Measurements from ENCODE around the gene LCA5.

The LCA5 gene

DNA sequence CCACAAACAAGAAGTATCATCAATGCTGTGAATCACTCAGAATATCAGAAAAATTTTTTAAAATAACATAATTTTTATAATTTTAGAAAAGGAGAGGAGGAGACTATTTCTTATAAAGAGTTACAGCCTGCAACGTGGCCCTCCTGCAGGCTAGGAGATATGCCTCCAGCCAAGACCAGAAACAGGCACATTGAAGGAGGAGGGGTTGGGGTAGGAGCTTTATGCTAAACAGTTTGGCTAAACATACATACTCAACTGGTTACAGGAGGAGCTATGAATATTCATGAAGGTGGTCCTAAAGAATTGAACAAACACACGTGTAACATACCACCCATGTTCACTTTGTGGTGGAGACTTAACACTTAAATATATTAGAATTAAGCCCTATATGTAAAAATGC is 14.2 kb upstream of the LCA5 start:
- TF ChIP-seq CTCF (IDR thresholded peaks at IDR 0.05; ENCODE audit: extremely low read depth, insufficient read depth, missing control alignments) = no peak
- in situ Hi-C loops (cut with MboI; ENCODE audit: low pct_unique_long_range_greater_than_20kb, low sequenced_read_pairs, unreplicated experiment) = no loop called here
- no peak for DNase-seq (ENCODE audit: low spot score)

GRCh38 chr6:79548304-79548703 is 11.1 kb upstream of the LCA5 start:
- in situ Hi-C loops (cut with MboI; ENCODE audit: low pct_unique_long_range_greater_than_20kb, low sequenced_read_pairs, unreplicated experiment) = no loop called here
- TF ChIP-seq CTCF (IDR thresholded peaks at IDR 0.05; ENCODE audit: extremely low read depth, insufficient read depth, missing control alignments) = no peak
- no peak for DNase-seq (ENCODE audit: low spot score)

DNA sequence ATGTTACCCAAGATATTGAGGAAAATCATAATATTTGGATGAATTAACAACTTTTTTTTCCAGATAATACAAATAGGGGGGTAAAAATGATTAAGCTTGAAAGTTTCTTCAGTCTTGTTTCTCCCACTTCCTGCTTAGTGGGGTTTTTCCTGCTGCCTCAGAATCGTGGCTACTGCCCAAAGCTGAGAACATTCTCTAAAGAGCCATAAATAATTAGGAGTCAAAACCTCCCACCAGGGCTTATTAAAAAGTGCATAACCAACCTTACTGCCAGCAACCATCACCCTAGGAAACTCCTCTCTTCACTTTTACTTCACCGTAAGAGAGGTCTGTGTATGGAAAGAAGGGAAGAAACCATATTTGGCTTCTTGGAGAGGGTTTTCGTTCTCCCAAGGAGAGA is 9.0 kb upstream of the LCA5 start:
- TF ChIP-seq CTCF (IDR thresholded peaks at IDR 0.05; ENCODE audit: extremely low read depth, insufficient read depth, missing control alignments) = no peak
- in situ Hi-C loops (cut with MboI; ENCODE audit: low pct_unique_long_range_greater_than_20kb, low sequenced_read_pairs, unreplicated experiment) = no loop called here
- DNase-seq (ENCODE audit: low spot score) = no peak

DNA sequence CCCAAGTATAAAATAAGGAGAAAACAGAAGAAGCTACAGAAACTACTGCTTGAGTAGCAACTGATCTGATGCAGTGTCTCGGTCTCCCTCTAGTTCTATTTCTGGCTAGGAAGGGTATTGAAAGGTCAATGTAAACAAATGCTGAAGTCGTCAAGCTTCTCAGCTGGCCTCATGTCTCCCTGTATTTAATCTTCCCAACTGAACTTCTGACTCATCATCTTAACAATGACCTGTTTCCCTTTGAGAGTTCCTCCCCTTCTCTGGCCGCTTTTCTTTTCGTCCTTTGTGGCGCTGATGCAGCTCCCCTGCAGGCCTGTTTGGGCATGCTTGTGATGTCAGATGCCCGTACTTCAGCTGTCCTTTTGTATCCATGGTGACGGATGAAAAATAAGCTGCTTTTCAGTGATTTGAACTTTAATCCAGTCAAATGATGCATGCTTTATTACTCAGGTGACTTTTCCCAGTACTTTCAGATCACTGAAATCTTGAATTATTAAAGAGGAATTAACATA is 7.8 kb upstream of the LCA5 start:
- peak; percentile 75 for DNase-seq (ENCODE audit: low spot score)
- TF ChIP-seq CTCF (IDR thresholded peaks at IDR 0.05; ENCODE audit: extremely low read depth, insufficient read depth, missing control alignments) = peak; percentile 48
- in situ Hi-C loops (cut with MboI; ENCODE audit: low pct_unique_long_range_greater_than_20kb, low sequenced_read_pairs, unreplicated experiment) = no loop called here

DNA sequence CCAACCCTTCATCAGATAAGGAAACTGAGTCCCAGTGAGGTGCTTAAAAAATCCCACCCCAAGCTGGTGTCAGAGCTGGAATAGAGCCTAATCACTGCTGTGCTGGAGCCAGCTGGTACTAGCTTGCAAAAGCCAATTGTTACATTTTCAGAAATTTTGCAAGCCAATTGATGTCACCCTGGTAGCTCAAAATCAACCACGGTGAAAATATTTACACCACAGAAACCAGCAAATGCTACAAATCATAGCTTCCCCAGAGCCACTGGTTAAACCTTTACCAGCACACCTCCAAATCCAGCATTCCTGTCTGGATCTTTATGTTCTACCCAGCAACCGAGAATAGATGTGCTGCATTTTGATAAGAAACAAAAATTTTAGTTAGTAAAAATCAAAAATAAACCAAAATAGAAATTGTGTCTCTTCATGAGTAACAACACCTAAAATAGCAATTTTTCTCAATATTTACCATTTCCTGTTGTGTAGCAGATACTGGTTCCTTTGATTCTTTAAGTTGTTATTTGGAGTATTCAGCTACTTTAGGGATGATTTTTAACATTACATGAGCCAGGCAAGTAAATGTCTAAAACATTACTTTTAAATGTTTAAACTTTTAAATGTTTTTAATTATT is 7.2 kb upstream of the LCA5 start:
- no peak for TF ChIP-seq CTCF (IDR thresholded peaks at IDR 0.05; ENCODE audit: extremely low read depth, insufficient read depth, missing control alignments)
- in situ Hi-C loops (cut with MboI; ENCODE audit: low pct_unique_long_range_greater_than_20kb, low sequenced_read_pairs, unreplicated experiment) = no loop called here
- DNase-seq (ENCODE audit: low spot score) = no peak

DNA sequence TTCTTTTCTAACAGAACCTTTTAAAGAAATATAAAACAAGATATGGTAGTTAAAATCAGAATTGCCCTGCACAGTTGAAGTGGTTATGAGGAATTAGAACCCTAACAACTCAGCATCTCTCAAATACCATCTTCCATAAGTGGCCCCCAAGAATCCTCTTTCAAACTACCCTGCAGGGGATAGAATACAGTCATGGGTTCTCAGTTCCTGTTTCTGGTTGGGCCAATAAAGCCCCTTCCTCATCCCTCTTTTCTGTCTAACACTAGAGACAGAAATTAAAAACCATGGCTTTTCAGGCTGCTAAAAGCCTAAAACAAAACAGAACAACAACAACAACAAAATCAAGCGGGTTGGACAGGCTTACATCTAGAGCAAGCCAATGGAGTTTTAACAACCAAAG is 6.7 kb upstream of the LCA5 start:
- no peak for TF ChIP-seq CTCF (IDR thresholded peaks at IDR 0.05; ENCODE audit: extremely low read depth, insufficient read depth, missing control alignments)
- in situ Hi-C loops (cut with MboI; ENCODE audit: low pct_unique_long_range_greater_than_20kb, low sequenced_read_pairs, unreplicated experiment) = no loop called here
- DNase-seq (ENCODE audit: low spot score) = no peak

All from GM13977 (cell line).